A549 treated with AZD9567 at 1 μM for 4 hours (cell line): Measurements from ENCODE around the gene RELN. TPM values are rescaled to one million over a fixed set of nuclear protein-coding genes. Genes with fewer than 3 reads are reported as not detected.

ENCODE experiments used
- total RNA-seq: library from RNA; stranded (reverse); fragments of 200-300 nt; extraction: Qiagen RNA extraction; gene quantifications from 5 replicates; pipeline ENCODE4 v1.2.3, GENCODE V29; 2022; ENCODE audit not compliant: insufficient read depth

The RELN gene
- 0.01 to 0.16 TPM (median 0.09 TPM) in 4 of 5 replicates, not detected in the other for total RNA-seq

GRCh38 chr7:103989200-103989784 lies at the start of gene RELN:
TSS of gene RELN (minus strand) at chr7:103989658. CDS start at chr7:103989356, 302 bp downstream.

GRCh38 chr7:103446049-103446520 lies 543.4 kb downstream of the RELN start, which contains the start of gene SLC26A5:
TSS of gene SLC26A5 (minus strand) at chr7:103446207. CDS start at chr7:103421514, 24,693 bp downstream.

Other genes starting within 250 kb of the RELN start
- 22.7 to 31.1 TPM (median 28.7 TPM) in 5 replicates for gene ORC5, start 218.4 kb upstream of the RELN start, total RNA-seq